ENCODE data around the gene CIAO3.

- TF ChIP-seq CTCF (IDR thresholded peaks at IDR 0.05) (no peak), POLR2A (IDR thresholded peaks at IDR 0.05) (no peak)
Measured at GRCh38 chr16:693766-694165, 47.0 kb downstream of the CIAO3 start.

Data from testis (tissue), 2 donors.